Measurements from ENCODE around the gene MRGPRX2. TPM values are rescaled to one million over a fixed set of nuclear protein-coding genes. Genes with fewer than 3 reads are reported as not detected.
A peak's percentile ranks its signal among the peaks of the same experiment; 100 is the strongest.

Gene MRGPRX2
- total RNA-seq, 2 donors from 2014 or later, result not detected

DNA sequence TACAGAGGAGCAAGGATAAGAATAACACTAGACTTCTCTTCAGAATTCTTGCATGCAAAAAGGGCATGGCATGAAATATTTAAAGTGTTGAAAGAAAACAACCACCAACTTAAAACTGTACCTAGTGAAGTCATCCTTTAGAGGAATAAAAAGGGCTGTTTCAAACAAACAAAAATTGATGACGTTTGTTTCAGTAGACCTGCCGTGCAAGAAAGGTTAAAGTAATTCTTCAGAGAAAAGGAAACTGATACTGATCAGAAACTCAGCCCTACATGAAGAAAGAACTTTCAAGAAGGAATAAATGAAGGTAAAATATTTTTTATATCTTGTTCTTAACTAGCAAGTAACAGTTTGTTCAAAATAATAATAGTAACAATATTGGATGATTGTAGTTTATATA is 27.5 kb downstream of the MRGPRX2 start:
- TF ChIP-seq, protein P1, sequence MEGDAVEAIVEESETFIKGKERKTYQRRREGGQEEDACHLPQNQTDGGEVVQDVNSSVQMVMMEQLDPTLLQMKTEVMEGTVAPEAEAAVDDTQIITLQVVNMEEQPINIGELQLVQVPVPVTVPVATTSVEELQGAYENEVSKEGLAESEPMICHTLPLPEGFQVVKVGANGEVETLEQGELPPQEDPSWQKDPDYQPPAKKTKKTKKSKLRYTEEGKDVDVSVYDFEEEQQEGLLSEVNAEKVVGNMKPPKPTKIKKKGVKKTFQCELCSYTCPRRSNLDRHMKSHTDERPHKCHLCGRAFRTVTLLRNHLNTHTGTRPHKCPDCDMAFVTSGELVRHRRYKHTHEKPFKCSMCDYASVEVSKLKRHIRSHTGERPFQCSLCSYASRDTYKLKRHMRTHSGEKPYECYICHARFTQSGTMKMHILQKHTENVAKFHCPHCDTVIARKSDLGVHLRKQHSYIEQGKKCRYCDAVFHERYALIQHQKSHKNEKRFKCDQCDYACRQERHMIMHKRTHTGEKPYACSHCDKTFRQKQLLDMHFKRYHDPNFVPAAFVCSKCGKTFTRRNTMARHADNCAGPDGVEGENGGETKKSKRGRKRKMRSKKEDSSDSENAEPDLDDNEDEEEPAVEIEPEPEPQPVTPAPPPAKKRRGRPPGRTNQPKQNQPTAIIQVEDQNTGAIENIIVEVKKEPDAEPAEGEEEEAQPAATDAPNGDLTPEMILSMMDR (IDR thresholded peaks at IDR 0.05), result no peak
- H3K27me3 ChIP-seq, result no peaks in the 10 kb centered on the region
- H3K27ac ChIP-seq, result no peak overlapping the region
- no peak overlapping the region for H3K4me3 ChIP-seq
- no peaks in the 10 kb centered on the region for H3K4me1 ChIP-seq
- no peaks in the 10 kb centered on the region for H3K36me3 ChIP-seq
- H3K9me3 ChIP-seq, result no peaks in the 10 kb centered on the region
- DNase-seq (ENCODE audit: low spot score), result no peak

DNA sequence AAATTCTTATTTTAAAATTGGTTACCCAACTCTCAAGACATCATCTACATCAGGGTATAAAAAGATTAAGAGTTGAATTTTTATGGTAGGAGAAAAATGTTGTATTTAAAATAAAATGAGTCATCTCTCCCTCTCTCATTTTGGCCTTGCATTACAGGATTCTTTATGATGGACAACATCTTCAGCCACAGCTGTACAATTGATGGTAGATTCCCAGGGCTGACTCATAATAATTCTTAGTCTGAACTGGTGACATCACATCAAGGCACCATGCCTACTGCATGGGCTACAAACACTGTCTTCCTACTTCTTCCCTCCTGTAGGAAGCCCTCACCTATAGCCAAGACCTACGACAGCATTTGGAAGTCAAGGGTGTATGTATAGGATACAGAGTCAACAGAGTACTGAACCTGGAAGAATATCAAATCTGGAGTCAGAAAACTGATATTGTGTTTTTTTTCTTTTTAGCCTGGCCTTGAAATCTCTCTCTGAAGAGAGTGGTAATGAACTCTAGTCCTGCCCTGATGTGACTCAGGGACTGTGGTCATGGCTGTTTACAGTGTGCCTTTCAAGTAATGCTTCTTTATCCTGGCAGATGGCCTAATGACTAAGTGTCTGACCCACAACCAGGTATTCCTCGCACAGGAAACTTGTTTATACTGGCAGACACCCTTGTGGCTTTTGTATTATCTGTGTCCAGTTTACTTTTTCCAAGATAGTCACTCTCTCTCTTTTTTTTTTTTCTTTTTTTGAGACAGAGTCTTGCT is 32.5 kb downstream of the MRGPRX2 start:
- no peak overlapping the region for H3K4me3 ChIP-seq
- H3K27me3 ChIP-seq, result no peaks in the 10 kb centered on the region
- no peaks in the 10 kb centered on the region for H3K9me3 ChIP-seq
- H3K27ac ChIP-seq, result no peak overlapping the region
- H3K36me3 ChIP-seq, result no peaks in the 10 kb centered on the region
- DNase-seq (ENCODE audit: low spot score), result no peak
- peaks cover 0 to 11% of the 10 kb centered on the region in 2 donors for H3K4me1 ChIP-seq
- TF ChIP-seq, protein P1 (IDR thresholded peaks at IDR 0.05), result no peak

DNA sequence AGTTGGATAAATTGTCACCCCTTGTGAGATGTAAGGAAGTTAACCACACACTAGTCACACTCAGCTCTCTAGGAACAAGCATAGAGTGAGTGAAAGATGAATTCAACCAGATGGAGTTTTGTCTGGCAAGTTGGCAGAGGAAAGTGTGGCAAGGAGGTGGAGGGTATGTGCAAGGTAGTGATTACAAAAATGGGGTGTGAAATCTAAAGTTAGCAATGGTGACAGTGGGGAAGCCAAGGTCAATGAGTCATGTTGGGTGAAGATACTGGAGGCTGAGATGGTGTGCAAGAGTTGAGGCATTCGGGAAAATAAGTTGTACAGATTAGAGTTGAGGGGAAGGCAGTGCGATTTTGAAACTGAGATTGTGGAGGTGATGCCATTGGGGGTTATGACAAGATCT is 33.7 kb downstream of the MRGPRX2 start:
- TF ChIP-seq, protein P1 (IDR thresholded peaks at IDR 0.05), result no peak
- Histone ChIP-seq H3K27ac (no peak overlapping the region), H3K27me3 (no peaks in the 10 kb centered on the region), H3K4me1 (peaks cover 0 to 11% of the 10 kb centered on the region in 2 donors), H3K9me3 (no peaks in the 10 kb centered on the region), H3K4me3 (no peak overlapping the region), H3K36me3 (no peaks in the 10 kb centered on the region)
- DNase-seq (ENCODE audit: low spot score), result no peak

DNA sequence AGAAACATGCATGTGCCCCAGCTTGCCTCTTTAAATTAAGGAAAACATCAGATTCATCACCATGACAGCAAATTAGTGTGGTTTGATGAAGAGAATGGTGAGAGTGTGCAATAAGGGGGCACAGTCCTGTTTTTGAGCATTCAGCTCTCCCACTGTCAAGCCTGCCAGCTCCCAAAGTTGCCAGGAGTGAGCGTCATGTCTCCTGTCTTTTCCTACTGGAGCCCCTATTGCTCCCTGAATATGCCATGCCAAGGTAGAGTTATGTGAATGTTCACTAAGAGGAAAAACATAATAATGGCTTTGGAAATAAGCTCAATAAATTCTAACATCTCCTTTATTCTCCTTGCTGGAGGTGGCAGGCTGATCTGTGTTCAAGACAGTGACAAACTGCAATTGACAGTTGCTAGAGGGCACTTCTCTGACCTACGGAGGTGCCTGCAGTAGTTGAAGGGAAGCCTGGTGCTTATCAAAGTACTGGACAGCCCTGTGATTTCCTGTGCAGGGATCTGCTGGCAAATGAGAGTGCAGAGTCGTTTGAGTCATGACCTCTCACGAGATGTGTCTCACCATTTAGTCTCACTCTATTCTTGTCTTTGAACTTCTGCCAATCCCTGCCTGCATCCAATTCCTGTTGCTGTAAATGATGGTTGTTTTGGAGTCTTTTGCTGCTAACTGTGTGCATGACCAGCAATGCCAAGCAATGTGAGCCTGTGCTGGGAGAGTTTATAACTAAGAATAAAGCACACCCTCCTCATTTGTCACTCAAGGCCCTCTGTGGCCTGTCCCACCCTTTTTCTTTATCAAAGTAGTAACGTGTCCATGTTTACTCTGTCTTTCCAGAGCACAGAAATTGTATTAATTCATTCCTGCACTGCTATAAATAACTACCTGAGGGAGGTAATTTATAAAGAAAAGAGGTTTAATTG is 34.8 kb downstream of the MRGPRX2 start:
- Histone ChIP-seq H3K27me3 (no peaks in the 10 kb centered on the region), H3K36me3 (no peaks in the 10 kb centered on the region), H3K4me3 (no peak overlapping the region), H3K9me3 (no peaks in the 10 kb centered on the region), H3K27ac (peak overlapping the region in 1 of 2 donors; percentile 20), H3K4me1 (peaks cover 0 to 11% of the 10 kb centered on the region in 2 donors)
- DNase-seq (ENCODE audit: low spot score), result no peak
- TF ChIP-seq, protein P1 (IDR thresholded peaks at IDR 0.05), result no peak

GRCh38 chr11:19020831-19021230 is 39.7 kb downstream of the MRGPRX2 start:
- peaks cover 0 to 9% of the 10 kb centered on the region in 2 donors for H3K4me1 ChIP-seq
- H3K4me3 ChIP-seq, result no peak overlapping the region
- no peak overlapping the region for H3K27ac ChIP-seq
- H3K27me3 ChIP-seq, result no peaks in the 10 kb centered on the region
- TF ChIP-seq, protein P1 (IDR thresholded peaks at IDR 0.05), result no peak
- DNase-seq (ENCODE audit: low spot score), result no peak
- no peaks in the 10 kb centered on the region for H3K36me3 ChIP-seq
- H3K9me3 ChIP-seq, result no peaks in the 10 kb centered on the region
